ENCODE data around the gene PMM1.

The PMM1 gene

DNA sequence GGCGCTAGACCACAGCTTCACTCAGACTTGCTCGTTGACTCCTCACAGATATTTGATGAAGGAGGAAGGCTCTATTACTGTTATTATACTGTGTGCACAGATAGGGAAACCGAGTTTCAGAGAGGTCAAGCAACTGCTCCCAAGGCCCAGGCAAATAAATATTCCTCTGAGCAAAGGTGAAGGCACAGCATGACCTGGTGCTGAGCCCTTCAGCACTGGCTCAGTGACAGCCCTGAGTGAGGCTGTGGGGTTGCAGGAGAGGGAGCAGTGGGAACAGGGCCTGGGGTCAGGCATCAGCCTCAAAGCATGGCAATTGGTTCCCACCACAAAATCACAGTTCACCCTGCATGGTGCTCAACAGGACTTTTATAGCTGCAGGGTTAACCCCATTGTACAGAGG is 52.4 kb downstream of the PMM1 start:
- no peak for DNase-seq (ENCODE audit: low read depth)

DNA sequence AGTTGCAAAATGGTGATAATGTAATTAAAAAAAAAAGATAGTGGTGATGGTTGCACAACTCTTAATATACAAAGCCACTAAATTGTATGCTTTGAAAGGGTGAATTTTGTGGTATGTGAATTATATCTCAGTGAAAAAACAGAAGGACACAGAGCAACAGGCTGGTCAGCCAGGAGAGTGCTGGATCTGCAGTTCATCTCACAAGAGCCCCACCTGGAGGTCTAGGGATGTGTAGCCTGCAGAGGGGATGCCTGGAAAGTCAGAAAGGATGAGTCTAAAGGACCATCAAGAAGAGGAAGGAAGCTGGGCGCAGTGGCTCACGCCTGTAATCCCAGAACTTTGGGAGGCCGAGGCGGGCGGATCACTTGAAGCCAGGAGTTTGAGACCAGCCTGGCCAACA is 54.4 kb downstream of the PMM1 start:
- DNase-seq (ENCODE audit: low read depth), result no peak

DNA sequence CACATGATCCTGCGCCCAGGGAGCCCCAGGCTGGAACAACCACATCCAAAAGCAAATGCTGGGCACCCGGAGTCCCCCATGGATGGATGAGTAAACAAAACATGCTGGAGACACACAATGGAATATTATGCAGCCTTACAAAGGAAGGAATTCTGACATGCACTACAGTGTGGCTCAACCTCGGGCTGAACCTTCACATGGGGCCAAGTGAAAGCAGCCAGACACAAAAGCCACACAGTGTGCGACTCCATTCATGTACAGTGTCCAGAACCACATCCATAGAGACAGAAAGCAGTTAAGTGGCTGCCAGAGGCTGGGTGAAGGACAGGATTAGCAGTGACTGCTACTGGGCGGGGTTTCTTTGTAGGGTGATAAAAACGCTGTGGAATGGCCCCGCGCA is 55.4 kb downstream of the PMM1 start:
- DNase-seq (ENCODE audit: low read depth), result no peak

DNA sequence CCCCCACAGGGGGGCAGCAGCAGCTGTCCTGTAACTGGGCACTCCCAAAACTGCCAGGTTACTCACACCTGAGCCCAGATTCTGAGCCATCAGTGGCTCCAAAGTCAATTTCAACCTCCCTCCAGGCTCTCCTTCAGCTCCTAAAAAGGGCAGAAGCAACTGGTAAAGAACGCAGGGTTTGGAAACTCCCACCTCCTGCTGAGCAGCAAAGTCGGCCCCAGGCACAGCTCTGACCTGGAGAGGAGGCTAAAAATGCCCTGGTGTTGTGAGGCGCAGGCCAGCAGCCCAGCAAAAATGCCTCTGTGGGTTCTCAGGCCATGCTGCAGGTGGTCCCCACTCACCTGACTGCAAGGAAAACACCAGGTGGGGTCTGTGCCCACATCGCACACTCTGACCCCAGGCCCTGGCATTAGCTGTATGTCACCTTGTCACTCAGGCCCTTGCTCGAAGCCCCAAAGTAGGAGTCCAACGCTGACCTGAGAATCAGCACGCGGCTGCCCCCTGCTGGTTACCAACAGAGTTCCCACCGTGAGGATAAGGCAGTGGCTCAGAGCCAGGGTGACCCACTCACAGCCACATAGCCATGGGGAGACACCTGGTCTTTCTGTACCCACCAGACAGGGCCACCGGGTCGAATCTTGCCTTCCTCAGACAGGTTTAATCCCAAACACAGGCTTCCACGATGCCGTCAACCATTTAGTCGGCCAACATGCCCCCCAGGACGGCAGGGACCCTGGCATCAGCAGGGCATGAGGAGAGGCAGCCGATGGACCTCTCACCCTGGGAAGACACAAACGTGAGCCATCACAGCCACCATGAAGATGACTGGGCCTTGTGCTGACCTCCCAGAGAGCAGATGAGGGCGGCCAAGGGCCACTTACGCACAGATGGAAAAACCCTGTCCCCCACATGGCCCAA is 56.5 kb downstream of the PMM1 start:
- DNase-seq (ENCODE audit: low read depth), result peak; percentile 37

DNA sequence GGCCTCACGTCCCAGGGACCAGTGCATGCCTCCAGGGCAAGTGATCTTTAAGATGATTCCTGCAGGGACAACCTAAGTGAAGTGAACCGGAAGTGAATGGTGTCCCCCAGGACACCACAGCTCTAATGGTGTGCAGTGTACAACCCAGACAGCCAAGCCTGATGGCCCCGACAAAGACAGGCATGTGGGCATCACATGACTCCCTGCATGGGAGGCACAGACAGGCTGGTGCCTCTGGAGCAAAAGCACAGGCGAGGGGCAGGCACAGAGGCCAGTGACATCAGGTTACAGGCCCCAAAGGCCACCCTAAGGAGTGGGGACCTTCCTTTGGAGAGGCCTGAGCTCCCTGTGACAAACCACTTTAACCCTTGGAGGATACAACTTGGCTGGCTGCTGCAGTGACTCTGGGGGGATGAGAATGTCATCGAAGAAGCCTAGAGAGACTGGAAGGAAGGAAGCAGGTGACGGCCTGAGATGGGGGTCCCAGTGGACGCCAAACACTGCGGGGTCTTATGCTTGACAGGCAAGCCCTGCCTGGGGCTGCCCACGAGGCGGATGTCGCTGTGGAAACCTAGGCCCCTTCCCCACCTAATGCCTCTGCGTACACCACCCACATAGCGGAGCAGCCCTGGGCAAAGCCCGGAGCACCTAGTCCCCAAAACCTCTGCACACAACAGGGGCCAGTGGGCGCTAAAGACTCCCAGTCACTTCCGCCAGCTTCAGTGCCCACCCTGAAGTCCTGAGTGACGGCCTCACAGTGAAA is 57.7 kb downstream of the PMM1 start:
- DNase-seq (ENCODE audit: low read depth), result no peak

DNA sequence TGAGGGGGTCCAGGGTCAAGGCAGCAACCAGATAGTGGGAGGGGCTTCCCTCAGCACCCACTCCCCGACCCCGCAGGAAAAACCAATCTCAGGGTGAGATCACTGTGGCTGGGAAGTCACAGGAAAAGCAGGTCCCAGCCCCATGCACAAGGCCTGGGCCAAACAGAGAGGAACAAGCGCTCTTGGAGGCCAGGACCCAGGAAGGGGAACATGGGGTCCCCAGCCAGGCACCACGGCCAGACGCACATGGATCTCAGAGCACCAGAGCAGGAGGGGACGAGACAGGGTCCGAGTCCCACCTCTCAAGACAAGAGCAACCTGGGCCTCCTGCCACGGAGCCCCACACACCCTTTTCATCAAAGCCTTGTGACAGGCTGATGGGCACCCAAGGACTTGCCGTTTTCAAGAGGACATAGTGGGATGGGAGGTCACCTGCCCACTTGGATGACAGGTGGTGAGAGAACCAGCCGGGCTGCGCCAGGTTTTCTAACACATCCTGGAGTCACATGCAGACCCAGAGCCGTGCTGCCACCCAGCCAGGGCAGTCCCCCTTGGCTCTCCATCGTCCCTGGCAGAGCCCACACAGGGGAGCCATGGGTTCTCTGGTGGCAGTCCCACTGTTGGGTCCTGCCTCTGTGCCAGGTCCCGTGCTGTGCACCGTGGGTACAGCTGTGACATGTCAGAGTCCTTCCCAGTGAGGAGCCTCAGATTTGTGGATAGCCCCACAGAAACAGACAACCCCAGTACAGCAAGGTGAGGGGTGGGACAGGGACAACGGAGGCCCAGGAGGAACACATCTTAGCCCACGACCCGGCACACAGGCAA is 58.5 kb downstream of the PMM1 start:
- no peak for DNase-seq (ENCODE audit: low read depth)

DNA sequence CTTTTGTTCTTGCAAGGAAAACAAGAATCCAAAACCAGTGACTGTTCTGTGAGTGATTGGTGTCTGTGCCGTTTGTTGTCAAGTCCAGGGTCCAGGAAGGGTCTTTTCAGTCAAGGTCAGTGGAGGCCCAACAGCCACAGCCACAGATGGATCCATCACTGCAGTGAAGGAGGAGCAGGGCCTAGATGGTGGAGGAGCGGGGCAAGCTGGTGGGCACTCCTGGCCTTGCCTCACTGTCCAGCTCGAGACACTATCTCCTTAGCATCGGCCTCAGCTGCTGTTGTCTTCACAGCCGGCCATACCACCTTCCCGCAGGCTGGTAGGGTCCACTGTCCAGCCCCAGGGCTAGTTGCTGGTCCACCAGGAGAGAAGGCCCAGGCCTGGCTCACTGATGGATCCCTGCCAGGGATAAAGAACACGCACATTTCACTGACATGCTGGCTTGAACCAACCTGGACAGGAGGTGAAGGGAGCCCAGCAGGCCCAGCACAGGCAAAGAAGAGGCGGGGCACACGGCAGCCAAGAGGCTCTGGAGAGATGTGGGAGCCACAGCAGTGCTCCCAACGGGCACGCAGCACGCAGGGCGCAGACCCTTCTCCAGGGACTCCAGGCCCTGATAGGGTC is 60.6 kb downstream of the PMM1 start:
- DNase-seq (ENCODE audit: low read depth), result no peak

DNA sequence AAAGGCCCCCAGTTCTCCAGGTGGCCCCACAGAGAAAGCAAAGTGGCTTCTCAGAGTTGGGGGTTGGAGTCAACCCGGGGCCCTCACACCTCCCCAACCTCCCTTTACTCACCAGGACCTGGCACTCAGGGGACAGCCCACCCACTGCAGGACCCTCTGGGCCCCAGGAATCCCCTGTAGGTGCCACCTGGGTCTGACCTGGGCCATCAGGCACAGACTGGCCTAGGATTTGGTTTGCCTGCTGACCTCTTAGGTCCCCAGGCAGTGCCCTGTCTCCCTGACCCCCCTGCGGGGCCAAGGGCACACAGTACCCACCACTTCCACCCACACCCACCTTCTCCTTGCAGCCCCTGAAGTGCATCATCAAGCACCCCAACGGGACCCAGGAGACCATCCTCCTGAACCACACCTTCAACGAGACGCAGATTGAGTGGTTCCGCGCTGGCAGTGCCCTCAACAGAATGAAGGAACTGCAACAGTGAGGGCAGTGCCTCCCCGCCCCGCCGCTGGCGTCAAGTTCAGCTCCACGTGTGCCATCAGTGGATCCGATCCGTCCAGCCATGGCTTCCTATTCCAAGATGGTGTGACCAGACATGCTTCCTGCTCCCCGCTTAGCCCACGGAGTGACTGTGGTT is 61.4 kb downstream of the PMM1 start:
- no peak for DNase-seq (ENCODE audit: low read depth)
